ENCODE measurements around the gene FBRSL1. TPM values are rescaled to one million over a fixed set of nuclear protein-coding genes. Genes with fewer than 3 reads are reported as not detected.

The FBRSL1 gene
- total and polyA plus RNA-seq, 2 donors (not counting 3 experiments of a cell fraction or from before 2014, with no cell fraction given): 19.3 to 79.8 TPM

DNA sequence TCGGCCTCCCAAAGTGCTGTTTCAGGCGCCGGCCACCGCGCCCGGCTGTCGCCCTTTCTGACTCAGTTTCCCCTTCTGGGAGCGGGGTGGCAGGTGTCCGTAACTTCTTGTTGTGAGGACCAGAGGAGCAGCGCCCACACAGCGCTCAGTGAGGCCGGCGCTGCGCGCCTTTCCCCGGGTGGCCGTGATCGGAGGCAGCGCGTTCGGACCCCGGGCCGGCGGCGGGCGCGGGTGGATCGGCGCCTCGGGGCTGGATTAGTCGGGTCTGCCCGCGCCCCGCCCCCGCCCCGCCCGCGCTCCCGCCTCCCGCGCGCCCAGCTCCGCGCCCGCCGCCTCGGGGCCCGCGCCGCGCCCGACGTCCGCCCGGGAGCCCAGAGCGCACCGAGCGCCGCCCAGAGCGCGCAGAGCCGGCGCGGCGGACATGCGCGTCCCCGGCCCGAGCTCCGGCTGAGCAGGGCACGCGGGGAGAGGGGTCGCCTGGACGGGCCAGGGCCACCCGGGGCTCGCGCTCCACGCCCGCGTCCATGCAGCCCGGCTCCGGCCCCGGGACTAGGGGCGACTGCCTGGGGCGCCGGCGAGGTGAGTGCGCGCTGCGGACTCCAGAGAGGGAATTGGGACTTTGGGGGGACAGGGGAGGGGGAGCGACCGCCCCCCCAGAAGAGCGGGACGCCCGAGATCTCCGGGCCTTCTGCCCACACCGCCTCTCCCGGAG, 69.9 kb downstream of the FBRSL1 start:
- Histone ChIP-seq H3K9me1 (replicated peaks; ENCODE audit: control insufficient read depth, extremely low read depth, insufficient read depth, low read length) (no peaks in the 10 kb centered on the region), H2AFZ (ENCODE audit: low read depth, low read length) (peak overlapping the region; percentile 34)

More for the DNA sequence above, 69.9 kb downstream of the FBRSL1 start:
- Histone ChIP-seq H3K4me3 (replicated peaks in 1 of 3; ENCODE audit: insufficient read depth in 1 of 3, low read depth in 1 of 3, low read length in 3 of 3) (peak overlapping the region; percentile 79 to 91 (median 81)), H3K79me2 (ENCODE audit: control insufficient read depth, insufficient read depth, low read length) (peaks cover 37% of the 10 kb centered on the region), H3K9me3 (replicated peaks; ENCODE audit: control insufficient read depth, insufficient read depth, low read length) (no peaks in the 10 kb centered on the region), H3K9ac (replicated peaks; ENCODE audit: extremely low read depth, insufficient read depth, low read length) (peak overlapping the region; percentile 67), H3K4me2 (ENCODE audit: insufficient read depth, low read length) (peak overlapping the region; percentile 31), H3K27me3 (ENCODE audit: control insufficient read depth in 2 of 2, insufficient read depth in 2 of 2, low read length in 2 of 2) (no peaks in the 10 kb centered on the region), H3K4me1 (ENCODE audit: control insufficient read depth, extremely low read depth, insufficient read depth, low read length) (peaks cover 5% of the 10 kb centered on the region), H3K27ac (ENCODE audit: insufficient read depth, low read depth, low read length) (no peak overlapping the region), H4K20me1 (replicated peaks; ENCODE audit: control insufficient read depth, extremely low read depth, insufficient read depth, low read length) (no peaks in the 10 kb centered on the region), H3K36me3 (ENCODE audit: control insufficient read depth in 2 of 2, extremely low read depth in 1 of 2, insufficient read depth in 2 of 2, low read length in 2 of 2) (no peaks in the 10 kb centered on the region)
- TF ChIP-seq POLR2A (IDR thresholded peaks at IDR 0.05; ENCODE audit: low read depth, low read length) (peak; percentile 62), GATA2 (IDR thresholded peaks at IDR 0.05; ENCODE audit: insufficient read depth, insufficient read length, low read depth, low read length) (no peak), JUN (IDR thresholded peaks at IDR 0.05; ENCODE audit: borderline replicate concordance, insufficient read depth, insufficient read length, low read depth) (no peak), EZH2 (IDR thresholded peaks at IDR 0.05; ENCODE audit: borderline replicate concordance, low read depth, low read length, severe bottlenecking) (no peak), FOS (IDR thresholded peaks at IDR 0.05; ENCODE audit: borderline replicate concordance, insufficient read depth, low read length) (no peak), POLR2AphosphoS5 (IDR thresholded peaks at IDR 0.05; ENCODE audit: insufficient read depth, low read depth, low read length) (peak; percentile 68)
- TF ChIP-seq, protein P1, sequence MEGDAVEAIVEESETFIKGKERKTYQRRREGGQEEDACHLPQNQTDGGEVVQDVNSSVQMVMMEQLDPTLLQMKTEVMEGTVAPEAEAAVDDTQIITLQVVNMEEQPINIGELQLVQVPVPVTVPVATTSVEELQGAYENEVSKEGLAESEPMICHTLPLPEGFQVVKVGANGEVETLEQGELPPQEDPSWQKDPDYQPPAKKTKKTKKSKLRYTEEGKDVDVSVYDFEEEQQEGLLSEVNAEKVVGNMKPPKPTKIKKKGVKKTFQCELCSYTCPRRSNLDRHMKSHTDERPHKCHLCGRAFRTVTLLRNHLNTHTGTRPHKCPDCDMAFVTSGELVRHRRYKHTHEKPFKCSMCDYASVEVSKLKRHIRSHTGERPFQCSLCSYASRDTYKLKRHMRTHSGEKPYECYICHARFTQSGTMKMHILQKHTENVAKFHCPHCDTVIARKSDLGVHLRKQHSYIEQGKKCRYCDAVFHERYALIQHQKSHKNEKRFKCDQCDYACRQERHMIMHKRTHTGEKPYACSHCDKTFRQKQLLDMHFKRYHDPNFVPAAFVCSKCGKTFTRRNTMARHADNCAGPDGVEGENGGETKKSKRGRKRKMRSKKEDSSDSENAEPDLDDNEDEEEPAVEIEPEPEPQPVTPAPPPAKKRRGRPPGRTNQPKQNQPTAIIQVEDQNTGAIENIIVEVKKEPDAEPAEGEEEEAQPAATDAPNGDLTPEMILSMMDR (IDR thresholded peaks at IDR 0.05; ENCODE audit: extremely low read depth in 1 of 2, insufficient read depth in 1 of 2, low read depth in 1 of 2, low read length in 2 of 2): no peak
- TF ChIP-seq, protein P2, sequence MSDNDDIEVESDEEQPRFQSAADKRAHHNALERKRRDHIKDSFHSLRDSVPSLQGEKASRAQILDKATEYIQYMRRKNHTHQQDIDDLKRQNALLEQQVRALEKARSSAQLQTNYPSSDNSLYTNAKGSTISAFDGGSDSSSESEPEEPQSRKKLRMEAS (IDR thresholded peaks at IDR 0.05; ENCODE audit: insufficient read depth, insufficient read length): no peak
- dilution Hi-C loops (cut with MboI; ENCODE audit: extremely low pct_ligation_motif_present, low sequenced_read_pairs) (no loop called here), intact Hi-C loops (cut with micrococcal nuclease) (loop anchor here (1.0 to 2.0 kb wide), 3 partner anchors 55 to 131 kb away; partner anchors contain the start of gene FBRSL1)
- FAIRE-seq (peak; percentile 33), DNase-seq (ENCODE audit: low read depth, low spot score) (peak; percentile 39)
- CTCF ChIA-PET: interaction anchor here (0.6 to 1.1 kb wide), 9 partner anchors 36 to 708 kb away, joined by 3 to 6 read pairs (median 3); no protein-coding TSS in a partner anchor
- BruUV-seq (replicated peaks): no TSS peak
- POLR2A ChIA-PET: interaction anchor here (0.6 kb wide), 1 partner anchor 146 kb away, joined by 3 read pairs; no protein-coding TSS in a partner anchor
